SH-SY5Y (cell line): Measurements from ENCODE around the gene IGFL4.

Experiments
- GATA2 ChIP-seq: IDR thresholded peaks from 2 replicates; pipeline ENCODE4 v1.6.1; 2011; ENCODE audit warnings: mild to moderate bottlenecking, low read depth, low read length
- GATA3 ChIP-seq: IDR thresholded peaks from 2 replicates; pipeline ENCODE4 v1.6.1; 2011; ENCODE audit warnings: low read depth, mild to moderate bottlenecking, low read length, moderate library complexity

DNA sequence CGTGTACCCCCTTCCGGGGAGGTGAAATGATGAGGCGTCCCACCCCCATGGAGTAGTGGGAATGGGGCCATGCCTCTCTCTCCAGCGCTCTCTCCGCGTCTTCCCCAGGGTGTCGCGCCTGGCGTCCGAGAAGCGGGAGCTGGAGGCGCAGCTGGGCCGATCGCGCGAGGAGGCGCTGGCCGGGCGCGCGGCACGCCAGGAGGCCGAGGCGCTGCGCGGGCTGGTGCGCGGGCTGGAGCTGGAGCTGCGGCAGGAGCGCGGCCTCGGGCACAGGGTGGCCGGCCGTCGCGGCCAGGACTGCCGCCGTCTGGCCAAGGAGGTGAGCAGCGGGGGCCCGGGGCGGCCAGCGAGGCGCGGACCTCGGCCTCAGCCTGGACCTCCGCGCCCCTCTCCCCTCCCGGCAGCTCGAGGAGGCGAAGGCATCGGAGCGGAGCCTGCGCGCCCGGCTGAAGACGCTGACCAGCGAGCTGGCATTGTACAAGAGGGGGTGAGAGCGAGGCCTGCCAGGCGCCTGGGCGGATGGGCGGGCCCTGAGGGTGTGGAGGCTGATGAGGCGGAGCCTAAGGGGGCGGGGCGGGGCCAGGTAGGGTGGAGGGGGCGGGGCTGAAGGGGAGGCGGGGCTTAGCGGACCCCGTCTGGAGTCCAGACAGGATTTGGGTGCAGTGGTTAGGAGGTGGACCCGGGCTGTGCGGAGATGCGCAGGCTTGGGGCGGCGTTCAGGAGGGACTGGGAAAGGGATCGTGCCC is 25.7 kb downstream of the IGFL4 start:
- TF ChIP-seq GATA3 (no peak), GATA2 (no peak)
